Measurements from ENCODE around the gene TACSTD2.
"Not testable (repeated sequence)": the region's sequence is repeated elsewhere in the genome, so short reads cannot be mapped to it uniquely, and the experiment has no call there.

GRCh38 chr1:58582143-58582542 is 5.1 kb upstream of the TACSTD2 start:
- TF ChIP-seq CTCF, POLR2A (IDR thresholded peaks at IDR 0.05): not testable (repeated sequence)
